Fibroblast of peridontal ligament (primary cell): ENCODE results near the gene ANKRD11.
"Not testable (repeated sequence)": the region's sequence is repeated elsewhere in the genome, so short reads cannot be mapped to it uniquely, and the experiment has no call there.

ENCODE experiments used
- DNase-seq: peaks from one replicate; pipeline ENCODE4 v3.0.0-alpha.2; 2010; ENCODE audit errors: extremely low read depth

The ANKRD11 gene

GRCh38 chr16:89315791-89316581, 174.4 kb downstream of the ANKRD11 start:
- DNase-seq, result no peak

DNA sequence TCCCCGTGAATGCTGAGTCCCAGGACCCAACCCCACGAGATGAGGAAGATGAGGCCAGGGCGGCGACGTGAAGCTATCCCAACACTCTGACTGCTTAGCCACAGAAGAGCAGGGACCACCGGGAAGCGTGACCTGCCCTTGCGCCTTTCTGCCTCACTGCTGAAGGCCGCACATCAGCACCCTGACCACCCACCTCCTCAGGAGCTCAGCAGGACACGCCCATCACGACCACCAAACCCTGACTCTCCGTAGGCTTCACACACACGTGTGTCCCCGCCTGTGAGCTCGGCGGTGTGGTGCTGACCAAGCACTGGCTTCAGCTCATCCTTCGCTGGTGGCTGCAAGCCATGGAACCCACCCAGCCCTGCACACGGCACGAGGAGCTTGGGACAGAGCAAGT, 175.1 kb downstream of the ANKRD11 start:
- no peak for DNase-seq

DNA sequence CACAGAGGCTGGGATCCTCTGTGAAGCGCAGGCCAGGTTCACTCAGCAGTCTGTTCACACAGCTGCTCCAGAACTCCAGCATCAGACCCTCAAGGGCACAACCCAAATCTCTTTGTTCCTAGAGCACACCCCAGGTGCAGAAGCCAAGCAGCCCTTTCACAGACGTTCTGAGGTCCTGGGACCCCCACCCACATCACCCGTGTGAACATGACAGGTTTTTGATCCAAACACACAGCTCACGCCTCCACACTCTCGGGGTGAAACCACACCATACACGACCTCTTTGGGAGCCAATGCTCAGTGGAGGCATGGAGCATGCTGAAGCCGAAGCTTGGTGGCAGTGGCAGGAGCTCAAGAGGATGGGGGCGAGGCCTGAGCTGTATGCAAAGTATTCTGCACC, 175.5 kb downstream of the ANKRD11 start:
- DNase-seq, result no peak

DNA sequence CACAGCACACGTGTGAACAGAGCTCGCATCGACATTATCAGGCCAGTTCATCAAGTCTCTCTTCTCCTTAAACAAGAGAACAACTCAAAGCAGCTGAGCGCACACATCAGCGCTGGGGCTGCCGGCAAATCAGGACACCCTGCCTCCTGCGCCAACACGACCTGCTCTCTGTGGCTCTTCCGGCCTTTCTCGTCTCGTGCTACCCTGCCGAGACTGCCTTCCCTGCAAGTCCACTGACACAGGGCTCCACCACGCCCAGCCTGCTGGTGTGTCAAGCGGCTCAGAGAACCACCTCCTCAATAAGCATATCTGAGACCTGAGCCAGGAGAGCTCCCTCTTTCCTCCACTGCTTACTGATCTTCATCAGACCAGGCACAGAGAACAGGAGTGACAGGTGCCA, 176.0 kb downstream of the ANKRD11 start:
- DNase-seq, result no peak

DNA sequence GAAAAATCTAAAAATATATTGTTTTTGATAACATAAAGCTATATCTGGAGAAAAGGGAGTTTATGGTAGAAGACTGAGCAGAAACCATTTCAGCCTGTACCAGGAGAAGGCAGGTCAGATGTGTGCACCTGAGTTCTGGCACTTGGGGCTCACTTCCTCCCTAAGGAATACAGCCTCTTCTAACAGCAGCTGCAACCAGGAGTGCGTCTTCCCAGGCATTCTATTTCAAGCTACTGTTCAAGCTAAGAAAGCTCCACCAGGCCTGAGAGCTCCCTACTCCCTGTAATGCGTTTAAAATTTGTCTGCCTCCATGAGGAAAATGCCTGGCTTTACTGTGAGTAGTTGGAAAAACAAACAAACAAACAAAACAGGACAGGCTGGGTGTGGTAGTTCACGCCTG, 176.8 kb downstream of the ANKRD11 start:
- no peak for DNase-seq

GRCh38 chr16:89312598-89313299, 177.6 kb downstream of the ANKRD11 start:
- no peak for DNase-seq

GRCh38 chr16:89312194-89312593, 178.2 kb downstream of the ANKRD11 start:
- DNase-seq, result no peak

DNA sequence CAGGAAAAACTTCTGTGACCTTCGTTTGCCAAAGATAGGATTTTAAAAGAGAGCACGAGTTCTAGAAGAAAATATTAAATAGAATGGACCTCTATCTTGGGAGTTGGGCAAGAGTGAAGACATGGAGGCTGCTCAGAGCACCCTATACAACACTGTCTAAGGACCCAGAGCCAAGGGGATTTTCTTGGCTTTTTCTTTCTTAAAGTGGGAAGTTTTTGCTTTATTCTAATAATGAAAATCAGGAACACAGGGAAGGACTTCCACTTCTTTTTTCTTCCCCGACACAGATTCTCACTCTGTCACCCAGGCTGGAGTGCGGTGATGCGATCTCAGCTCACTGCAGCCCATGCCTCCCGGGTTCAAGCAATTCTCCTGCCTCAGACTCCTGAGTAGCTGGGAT, 178.7 kb downstream of the ANKRD11 start:
- no peak for DNase-seq

DNA sequence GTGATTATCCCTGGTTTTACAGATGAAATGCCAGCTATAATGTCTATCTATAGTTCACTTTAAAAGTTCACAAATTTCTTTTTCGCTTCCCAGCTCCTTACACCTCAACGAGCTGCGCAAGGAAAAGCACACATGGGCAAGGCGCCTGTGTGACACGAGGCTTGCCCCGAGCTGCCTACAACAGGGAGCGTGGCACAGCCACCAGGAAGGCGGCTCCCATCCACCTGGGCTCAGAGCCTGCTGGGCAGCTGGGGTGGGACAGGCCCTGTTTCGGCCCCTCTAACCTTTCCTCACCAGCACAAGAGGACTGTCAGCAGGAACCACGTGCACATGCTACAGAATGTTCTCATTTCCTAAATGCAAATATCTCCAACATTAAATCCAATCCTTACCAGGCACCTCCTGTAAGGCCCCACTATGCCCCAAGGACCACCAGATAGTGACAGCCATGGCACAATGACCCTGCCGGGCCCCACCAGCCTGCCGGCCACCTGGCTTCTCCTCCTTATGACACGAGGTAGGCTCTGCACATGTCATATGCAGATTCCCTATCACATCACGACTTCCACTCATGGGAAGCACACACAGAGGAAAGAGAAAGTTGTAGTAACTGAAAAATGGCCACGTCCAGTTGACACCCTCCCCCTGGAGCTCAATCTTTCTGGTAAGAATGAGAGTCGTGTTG, 180.8 kb downstream of the ANKRD11 start:
- DNase-seq, result no peak

DNA sequence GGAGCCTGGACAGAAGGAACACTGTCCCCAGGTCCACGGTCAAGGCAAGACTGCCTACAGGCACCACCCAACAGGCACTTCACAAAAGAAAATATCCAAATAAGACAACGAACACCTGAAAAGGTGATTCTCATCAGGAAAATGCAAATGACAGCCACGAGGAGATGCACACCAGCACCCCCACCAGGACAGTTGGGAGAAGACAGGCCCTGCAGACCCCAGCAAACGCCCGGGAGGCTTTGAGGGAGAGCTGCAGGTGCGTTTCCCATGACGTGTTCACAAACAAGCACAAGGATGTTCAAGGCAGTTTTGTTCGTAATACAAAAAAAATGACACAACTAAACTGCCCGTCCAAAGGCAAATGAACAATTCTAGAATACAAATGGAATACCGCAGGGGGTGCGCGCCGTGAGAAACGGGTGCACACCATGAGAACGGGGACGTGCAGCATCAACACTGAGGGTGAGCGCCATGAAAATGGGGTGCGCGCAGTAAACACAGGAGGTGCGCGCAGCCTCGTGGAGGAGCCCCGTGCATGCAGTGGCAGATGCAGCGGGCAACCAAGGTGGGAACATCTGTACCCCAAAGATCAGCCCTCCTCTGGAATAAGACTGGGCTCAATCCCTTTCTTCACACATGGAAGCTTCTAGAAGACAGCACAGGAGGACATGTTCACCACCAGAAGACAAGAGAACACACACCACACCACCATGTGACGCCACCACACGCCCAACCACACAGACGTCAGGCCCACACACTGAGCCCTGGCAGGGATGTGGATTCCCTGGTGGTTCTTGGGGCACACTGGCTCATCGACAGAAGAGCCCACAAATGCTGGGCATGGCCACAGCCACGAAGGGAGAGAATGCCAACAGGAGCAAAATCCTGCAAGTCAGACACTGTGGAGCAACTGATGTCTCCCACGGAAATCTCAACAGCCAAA, 181.7 kb downstream of the ANKRD11 start:
- DNase-seq, result no peak

- no peak for DNase-seq
These were observed 182.9 kb downstream of the ANKRD11 start for GRCh38 chr16:89307421-89307805.

GRCh38 chr16:89306457-89307420, 183.6 kb downstream of the ANKRD11 start:
- DNase-seq, result not testable (repeated sequence)

- no peak for DNase-seq
These were observed 185.2 kb downstream of the ANKRD11 start for GRCh38 chr16:89304941-89305705.

DNA sequence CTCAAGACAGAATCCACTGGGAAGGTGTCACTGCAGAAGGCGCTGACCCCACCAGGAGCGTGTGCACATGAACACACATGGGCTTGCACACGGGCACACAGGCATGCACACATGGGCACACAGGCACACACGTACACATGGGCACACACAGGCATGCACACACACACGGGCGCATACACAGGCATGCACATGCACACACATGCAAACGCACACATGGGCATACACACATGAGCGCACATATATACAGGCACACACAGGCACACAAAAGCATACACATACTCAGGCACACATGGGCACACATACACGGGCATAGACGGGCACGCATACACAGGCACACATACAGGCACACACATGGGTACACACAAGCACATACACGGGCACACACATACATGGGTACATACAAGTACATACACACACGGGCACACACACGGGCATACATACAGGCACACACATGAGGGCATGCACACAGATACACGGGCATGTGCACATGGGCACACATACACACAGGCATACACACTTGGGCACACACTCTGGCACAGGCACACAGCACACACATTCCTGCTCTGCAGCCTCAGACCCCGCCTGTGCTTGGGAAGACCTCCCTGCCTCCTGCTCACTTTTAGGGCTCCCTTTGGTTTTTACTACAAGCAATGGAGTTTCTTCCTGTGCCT, 186.0 kb downstream of the ANKRD11 start:
- DNase-seq, result no peak

GRCh38 chr16:89303617-89304016, 186.7 kb downstream of the ANKRD11 start:
- no peak for DNase-seq

GRCh38 chr16:89300976-89301360, 189.4 kb downstream of the ANKRD11 start:
- DNase-seq, result no peak

DNA sequence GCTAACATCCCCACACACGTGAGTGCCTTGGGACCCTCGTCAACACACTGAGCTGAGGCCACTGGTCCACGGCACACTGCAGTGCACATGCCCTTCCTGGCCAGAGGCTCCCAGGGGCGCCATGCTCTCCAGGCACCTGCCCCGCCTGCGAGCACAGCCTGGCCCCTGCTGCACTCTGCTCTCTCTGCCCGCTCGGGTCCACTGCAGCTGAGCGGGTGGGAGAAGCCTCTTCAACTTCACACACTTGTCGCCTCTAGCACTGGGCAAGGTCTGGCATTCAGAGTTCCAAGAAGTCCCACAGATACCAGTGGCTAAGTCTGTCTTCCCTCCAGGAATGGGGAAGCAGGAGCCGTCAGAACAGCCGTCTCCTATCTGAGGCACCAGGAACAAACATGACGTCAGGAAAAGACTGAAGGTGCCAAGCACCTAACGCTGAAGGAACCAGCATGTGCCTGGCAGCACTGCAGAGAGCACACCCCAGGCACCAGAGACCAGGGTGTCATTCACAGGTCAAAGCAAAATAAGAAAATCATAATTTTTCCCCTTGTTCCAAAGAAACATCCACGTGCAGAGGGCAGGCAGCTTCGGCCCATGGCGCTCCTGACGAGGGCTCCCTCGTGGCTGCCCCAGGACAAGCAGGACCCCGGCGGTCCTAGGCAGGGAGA, 189.9 kb downstream of the ANKRD11 start:
- no peak for DNase-seq

DNA sequence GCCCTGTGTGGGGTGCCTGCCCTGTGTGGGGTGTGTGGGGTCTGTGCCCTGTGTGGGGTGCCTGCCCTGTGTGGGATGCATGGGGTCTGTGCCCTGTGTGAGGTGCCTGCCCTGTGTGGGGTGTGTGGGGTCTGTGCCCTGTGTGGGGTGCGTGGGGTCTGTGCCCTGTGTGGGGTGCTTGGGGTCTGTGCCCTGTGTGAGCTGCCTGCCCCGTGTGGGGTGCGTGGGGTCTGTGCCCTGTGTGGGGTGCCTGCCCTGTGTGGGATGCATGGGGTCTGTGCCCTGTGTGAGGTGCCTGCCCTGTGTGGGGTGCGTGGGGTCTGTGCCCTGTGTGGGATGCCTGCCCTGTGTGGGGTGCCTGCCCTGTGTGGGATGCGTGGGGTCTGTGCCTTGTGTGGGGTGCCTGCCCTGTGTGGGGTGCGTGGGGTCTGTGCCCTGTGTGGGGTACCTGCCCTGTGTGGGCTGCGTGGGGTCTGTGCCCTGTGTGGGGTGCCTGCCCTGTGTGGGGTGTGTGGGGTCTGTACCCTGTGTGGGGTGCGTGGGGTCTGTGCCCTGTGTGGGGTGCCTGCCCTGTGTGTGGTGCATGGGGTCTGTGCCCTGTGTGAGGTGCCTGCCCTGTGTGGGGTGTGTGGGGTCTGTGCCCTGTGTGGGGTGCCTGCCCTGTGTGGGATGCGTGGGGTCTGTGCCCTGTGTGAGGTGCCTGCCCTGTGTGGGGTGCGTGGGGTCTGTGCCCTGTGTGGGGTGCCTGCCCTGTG, 190.8 kb downstream of the ANKRD11 start:
- not testable (repeated sequence) for DNase-seq
